A673 (cell line): Measurements from ENCODE around the gene AARSD1. TPM values are rescaled to one million over a fixed set of nuclear protein-coding genes. Genes with fewer than 3 reads are reported as not detected.

ENCODE experiments used
- BruUV-seq: library from RNA; stranded (reverse); fragments of 400-500 nt; replicated peaks from 2 replicates; lab custom pipeline; 2021; lab: Mats Ljungman, UMichigan
- CTCF ChIA-PET: fragments of 300-600 bp; sonication (Branson Sonifier 250); formaldehyde crosslinking; loops from one replicate; lab custom pipeline; 2022; ENCODE audit warnings: antibody characterized with exemption; lab: Charles Lee
- POLR2A ChIA-PET: fragments of 300-600 bp; sonication (Branson Sonifier 250); formaldehyde crosslinking; loops from one replicate; lab custom pipeline; 2022; ENCODE audit warnings: antibody characterized with exemption; ENCODE audit not compliant: low non-redundant PET; lab: Charles Lee
- DNase-seq: peaks from one replicate; pipeline ENCODE4 v3.0.0-alpha.2; 2015; ENCODE audit warnings: low spot score
- H3K27ac ChIP-seq: fragments of 200-600 bp; sonication (generic); 2 replicates; pipeline ENCODE4 v1.5.1; 2016; ENCODE audit warnings: mixed run types, low read depth, mild to moderate bottlenecking, mixed read lengths, antibody characterized with exemption, low read length; ENCODE audit not compliant: poor library complexity, severe bottlenecking
- H3K27me3 ChIP-seq: fragments of 200-600 bp; sonication (generic); replicated peaks from 2 replicates; pipeline ENCODE4 v1.6.1; 2017; ENCODE audit warnings: mixed run types, low read depth, mild to moderate bottlenecking, mixed read lengths, antibody characterized with exemption, low read length; ENCODE audit not compliant: insufficient read depth, poor library complexity
- H3K36me3 ChIP-seq: fragments of 200-600 bp; sonication (generic); 2 replicates; pipeline ENCODE4 v1.6.1; 2016; ENCODE audit warnings: mixed run types, mild to moderate bottlenecking, mixed read lengths, antibody characterized with exemption, low read length; ENCODE audit not compliant: insufficient read depth, poor library complexity, severe bottlenecking
- H3K4me1 ChIP-seq: fragments of 200-600 bp; sonication (generic); 2 replicates; pipeline ENCODE4 v1.6.1; 2017; ENCODE audit warnings: mixed run types, mild to moderate bottlenecking, mixed read lengths, antibody characterized with exemption, low read length; ENCODE audit not compliant: insufficient read depth, poor library complexity, severe bottlenecking
- H3K4me3 ChIP-seq: fragments of 200-600 bp; sonication (generic); 2 replicates; pipeline ENCODE4 v1.5.1; 2016; ENCODE audit warnings: low read depth, mixed run types, mild to moderate bottlenecking, mixed read lengths, low read length; ENCODE audit not compliant: poor library complexity, severe bottlenecking
- H3K9me3 ChIP-seq: fragments of 200-600 bp; sonication (generic); 2 replicates; pipeline ENCODE4 v1.6.1; 2016; ENCODE audit warnings: mixed run types, low read depth, mild to moderate bottlenecking, mixed read lengths, antibody characterized with exemption, low read length; ENCODE audit not compliant: poor library complexity, severe bottlenecking
- EZH2 ChIP-seq: fragments of 200-600 bp; sonication (generic); IDR thresholded peaks from 2 replicates; pipeline ENCODE4 v1.6.1; 2017; ENCODE audit warnings: borderline replicate concordance, low read depth, mild to moderate bottlenecking, mixed read lengths, antibody characterized with exemption, low read length; ENCODE audit not compliant: poor library complexity, severe bottlenecking
- intact Hi-C: fragments of 100-400 bp; cut with micrococcal nuclease; formaldehyde crosslinking; loops from one replicate; pipeline ENCODE4 v1.10.0; 2022; ENCODE audit not compliant: unreplicated experiment
- total RNA-seq: library from RNA; stranded (reverse); gene quantifications from 2 replicates; pipeline ENCODE4 v1.2.3, GENCODE V29; 2021
- TF ChIP-seq, protein P1 (sequence below): fragments of 300-800, 200-600 bp; sonication (generic); conservative IDR thresholded peaks from 2 replicates; pipeline ENCODE4 v1.5.1; 2017; ENCODE audit warnings: low read depth, mild to moderate bottlenecking, antibody characterized with exemption, low read length, moderate library complexity, mixed read lengths

The AARSD1 gene
- total RNA-seq, 1 experiment from 2014 or later = 32.9 TPM

DNA sequence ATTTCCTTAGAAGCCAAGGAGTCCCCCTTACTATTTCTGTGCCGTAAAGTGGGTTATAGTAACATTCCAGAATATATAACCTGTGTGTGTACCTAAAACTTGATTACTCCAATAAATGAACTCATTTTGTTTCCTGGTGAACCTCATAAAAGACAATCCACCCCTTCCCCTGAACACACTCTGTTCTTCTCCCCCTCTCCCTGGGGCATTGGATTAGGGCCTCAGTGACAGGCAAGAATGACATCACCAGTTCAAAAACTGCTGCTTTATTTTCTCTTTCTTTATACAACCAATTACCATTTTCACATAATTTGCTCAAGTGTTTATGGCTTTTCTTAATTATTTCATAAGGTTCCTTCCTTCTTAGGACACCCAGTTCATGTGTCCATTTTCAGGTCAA is 17.4 kb downstream of the AARSD1 start:
- ChIA-PET CTCF (no interaction called here), POLR2A (no interaction called here)
- no peaks in the 10 kb centered on the region for H3K9me3 ChIP-seq
- H3K4me3 ChIP-seq = no peak overlapping the region
- no TSS peak for BruUV-seq
- peaks cover 4% of the 10 kb centered on the region for H3K36me3 ChIP-seq
- no peak overlapping the region for H3K27ac ChIP-seq
- intact Hi-C loops = no loop called here
- H3K27me3 ChIP-seq = no peaks in the 10 kb centered on the region
- no peak for DNase-seq
- TF ChIP-seq, protein P1, sequence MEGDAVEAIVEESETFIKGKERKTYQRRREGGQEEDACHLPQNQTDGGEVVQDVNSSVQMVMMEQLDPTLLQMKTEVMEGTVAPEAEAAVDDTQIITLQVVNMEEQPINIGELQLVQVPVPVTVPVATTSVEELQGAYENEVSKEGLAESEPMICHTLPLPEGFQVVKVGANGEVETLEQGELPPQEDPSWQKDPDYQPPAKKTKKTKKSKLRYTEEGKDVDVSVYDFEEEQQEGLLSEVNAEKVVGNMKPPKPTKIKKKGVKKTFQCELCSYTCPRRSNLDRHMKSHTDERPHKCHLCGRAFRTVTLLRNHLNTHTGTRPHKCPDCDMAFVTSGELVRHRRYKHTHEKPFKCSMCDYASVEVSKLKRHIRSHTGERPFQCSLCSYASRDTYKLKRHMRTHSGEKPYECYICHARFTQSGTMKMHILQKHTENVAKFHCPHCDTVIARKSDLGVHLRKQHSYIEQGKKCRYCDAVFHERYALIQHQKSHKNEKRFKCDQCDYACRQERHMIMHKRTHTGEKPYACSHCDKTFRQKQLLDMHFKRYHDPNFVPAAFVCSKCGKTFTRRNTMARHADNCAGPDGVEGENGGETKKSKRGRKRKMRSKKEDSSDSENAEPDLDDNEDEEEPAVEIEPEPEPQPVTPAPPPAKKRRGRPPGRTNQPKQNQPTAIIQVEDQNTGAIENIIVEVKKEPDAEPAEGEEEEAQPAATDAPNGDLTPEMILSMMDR = no peak
- no peak for TF ChIP-seq EZH2
- H3K4me1 ChIP-seq = no peaks in the 10 kb centered on the region

DNA sequence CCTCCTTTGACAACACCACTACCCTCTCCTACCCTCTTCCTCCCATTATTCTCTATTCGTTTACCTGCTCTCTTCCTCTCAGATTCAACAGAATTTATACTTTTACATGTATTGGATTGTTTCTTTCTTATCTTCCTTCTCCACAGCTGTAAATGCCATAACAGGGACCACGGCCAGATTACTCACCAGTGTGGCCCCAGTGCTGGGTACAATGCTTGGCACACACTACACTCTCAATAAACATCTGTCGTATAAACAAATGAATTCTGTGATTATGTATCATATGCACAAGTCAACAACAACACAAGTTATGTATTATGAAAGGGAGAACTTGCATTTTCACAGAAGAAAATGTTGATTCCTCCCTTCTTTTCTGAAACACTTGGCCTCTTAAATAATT is 20.0 kb downstream of the AARSD1 start:
- no peaks in the 10 kb centered on the region for H3K36me3 ChIP-seq
- no peaks in the 10 kb centered on the region for H3K9me3 ChIP-seq
- BruUV-seq = no TSS peak
- H3K4me1 ChIP-seq = no peaks in the 10 kb centered on the region
- POLR2A ChIA-PET = no interaction called here
- H3K4me3 ChIP-seq = no peak overlapping the region
- DNase-seq = no peak
- H3K27ac ChIP-seq = no peak overlapping the region
- TF ChIP-seq, protein P1 = no peak
- no peak for TF ChIP-seq EZH2
- CTCF ChIA-PET = no interaction called here
- no peaks in the 10 kb centered on the region for H3K27me3 ChIP-seq
- intact Hi-C loops = no loop called here

DNA sequence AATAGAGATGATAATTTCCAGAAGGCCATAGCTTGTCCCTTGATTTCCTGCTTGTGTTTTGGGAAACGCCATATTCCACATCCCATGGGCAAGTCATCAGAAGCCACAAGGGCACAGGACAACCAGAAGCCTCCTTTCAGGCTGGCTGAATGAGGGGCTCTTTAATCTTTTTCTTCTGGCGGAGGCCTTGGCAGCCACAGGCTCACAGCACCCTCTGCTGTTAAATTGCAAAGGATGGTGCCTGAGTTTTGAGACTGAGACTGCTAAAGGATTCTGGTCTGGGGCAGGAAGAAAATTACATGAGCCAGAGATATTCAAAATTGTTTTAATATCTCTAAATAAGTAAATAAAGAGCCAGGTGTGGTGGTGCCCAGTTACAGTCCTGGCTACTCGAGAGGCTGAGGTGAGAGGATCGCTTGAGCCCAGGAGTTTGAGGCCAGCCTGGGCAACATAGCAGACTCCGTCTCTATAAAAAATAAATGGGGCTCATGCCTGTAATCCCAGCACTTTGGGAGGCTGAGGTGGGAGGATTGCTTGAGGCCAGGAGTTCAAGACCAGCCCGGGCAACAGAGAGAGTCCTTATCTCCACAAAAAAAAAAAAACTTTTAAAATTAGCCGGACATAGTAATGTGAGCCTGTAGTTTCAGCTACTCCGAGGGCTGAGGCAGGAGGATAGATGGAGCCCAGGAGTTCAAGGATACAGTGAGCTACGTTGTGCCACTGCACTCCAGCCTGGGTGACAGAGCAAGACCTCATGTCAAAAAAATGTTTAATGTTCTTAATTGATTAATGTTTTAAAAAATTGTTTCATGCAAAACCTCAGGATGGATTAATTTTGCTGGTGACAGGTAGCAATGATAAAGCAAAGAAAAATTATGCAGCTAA is 26.3 kb downstream of the AARSD1 start:
- POLR2A ChIA-PET = interaction anchor here (0.6 kb wide), 1 partner anchor 13 kb away, joined by 3 read pairs; no protein-coding TSS in a partner anchor
- Histone ChIP-seq H3K9me3 (no peaks in the 10 kb centered on the region), H3K27ac (no peak overlapping the region), H3K36me3 (no peaks in the 10 kb centered on the region), H3K27me3 (no peaks in the 10 kb centered on the region), H3K4me1 (no peaks in the 10 kb centered on the region), H3K4me3 (no peak overlapping the region)
- CTCF ChIA-PET = interaction anchor here (0.6 kb wide), 1 partner anchor 32 kb away, joined by 8 read pairs; no protein-coding TSS in a partner anchor
- intact Hi-C loops = loop anchor here (2.0 kb wide), 1 partner anchor 95 kb away; no protein-coding TSS in a partner anchor
- TF ChIP-seq EZH2 = no peak
- TF ChIP-seq, protein P1 = peak; percentile 56
- peak; percentile 58 for DNase-seq
- BruUV-seq = no TSS peak
